Activated CD8-positive, alpha-beta memory T cell treated with anti-CD3 and anti-CD28 coated beads for 24 hours (primary cell): Measurements from ENCODE around the gene CDH15.
A peak's percentile ranks its signal among the peaks of the same experiment; 100 is the strongest.

ENCODE experiments used
- DNase-seq: peaks from one replicate; pipeline ENCODE4 v3.0.0-alpha.2; 2020

Gene CDH15

DNA sequence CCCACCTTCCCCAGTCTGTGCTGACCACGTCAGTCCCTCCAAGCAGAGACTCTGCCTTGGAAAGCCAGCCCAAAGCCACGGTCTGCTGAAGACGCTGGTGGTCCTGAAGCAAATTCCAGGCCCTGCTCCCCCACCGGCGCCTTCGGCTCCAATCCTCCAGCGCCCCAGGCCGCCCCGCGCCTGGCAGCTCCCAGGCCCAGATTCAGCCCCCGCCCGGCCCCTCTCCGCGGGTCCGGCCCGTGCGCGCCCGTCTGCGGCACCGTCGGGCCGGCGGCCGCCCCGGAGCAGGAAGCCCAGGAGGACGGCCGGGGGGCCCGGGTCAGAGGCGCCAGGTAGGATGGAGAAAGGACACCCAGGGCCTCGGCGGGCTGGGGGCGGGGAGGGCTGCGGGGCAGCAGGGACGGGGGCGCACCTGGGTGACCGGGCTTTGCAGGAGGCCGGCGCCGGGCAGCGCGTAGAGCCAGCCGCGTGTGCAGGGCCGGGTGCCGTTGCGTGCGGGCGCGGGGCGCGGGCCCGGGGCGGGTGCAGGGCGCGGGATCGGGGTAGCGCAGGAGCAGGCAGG lies 29.4 kb downstream of the CDH15 start:
- DNase-seq = no peak

DNA sequence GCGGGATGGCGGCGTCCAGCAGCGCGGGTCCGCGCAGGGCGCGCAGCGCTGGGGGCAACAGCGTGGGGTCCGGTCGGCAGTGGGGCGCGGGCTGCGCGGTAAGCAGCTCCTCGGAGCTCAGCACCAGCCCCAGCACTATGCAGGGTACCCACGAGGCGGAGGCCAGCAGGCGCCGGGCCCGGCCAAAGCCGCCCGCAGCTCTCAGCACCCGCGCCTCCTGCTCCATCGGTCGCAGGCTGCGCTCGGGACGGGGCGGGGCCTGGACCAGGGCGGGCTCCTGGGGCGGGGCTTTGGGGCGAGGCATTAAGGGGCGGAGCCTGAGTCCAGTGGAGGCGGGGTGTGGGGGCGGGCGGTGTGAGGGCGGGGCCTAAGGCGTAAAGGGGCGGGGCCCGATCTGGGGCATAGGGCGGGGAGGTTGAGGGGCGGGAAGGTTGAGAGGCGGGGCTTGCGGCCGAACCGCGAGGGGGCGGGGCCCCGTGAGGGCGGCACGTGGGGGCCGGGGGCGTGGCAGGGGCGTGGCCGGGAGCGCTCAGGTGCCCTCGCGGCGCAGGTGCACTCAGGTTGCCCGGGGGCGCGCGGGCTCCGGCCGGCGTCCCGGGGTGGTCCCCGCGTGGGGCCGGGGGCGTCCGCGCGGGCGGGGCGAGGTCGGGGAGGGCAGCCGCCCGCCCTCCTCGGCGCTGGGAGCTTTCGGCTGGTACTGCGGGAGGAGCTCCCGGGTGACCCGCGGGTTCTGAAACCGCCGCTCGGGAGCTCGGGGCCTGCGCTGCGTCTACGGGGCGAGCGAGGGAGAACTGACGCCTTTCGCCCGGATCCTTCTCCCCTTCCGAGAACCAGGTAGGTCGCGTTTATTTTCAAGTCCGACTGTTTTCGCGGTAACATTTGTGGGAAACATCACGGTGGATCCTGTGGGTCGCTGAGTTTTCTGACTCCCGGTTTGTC lies 30.2 kb downstream of the CDH15 start:
- DNase-seq = peak; percentile 89

DNA sequence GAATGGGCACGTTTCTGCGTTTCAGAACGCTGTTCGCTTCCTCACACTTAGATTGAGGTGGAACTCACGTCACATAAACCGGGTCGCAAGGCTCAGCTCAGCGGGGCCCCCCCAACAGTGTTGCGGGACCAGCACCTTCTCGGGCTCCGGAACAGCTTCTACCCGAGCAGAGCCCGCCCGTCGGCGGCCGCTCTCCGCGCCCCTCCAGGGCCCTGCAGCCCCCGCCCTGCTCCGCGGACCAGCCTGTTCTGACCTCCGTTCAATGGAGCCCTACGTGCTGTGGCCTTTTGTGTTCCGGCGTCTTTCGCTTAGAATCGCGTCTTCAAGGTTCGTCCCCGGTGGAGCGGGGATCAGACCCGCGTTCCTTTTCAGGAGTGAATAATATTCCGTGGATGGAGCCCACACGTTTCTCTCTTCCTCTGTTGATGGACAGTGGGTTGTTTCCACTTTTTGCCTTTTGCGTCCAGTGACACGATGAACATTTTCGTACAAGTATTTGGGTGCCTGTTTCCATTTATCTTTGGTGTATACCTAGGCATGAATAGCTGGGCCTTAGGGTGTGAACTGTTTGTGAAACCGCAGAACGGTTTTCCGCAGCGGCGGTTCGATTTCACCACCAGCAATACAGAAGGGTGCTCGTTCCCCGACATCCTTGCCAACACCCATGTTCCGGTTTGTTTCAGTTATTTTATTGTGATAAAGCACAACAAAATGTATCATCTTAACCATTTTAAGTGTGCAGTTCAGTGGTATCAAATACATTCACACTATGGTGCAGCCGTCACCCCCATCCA lies 31.1 kb downstream of the CDH15 start:
- DNase-seq = no peak

DNA sequence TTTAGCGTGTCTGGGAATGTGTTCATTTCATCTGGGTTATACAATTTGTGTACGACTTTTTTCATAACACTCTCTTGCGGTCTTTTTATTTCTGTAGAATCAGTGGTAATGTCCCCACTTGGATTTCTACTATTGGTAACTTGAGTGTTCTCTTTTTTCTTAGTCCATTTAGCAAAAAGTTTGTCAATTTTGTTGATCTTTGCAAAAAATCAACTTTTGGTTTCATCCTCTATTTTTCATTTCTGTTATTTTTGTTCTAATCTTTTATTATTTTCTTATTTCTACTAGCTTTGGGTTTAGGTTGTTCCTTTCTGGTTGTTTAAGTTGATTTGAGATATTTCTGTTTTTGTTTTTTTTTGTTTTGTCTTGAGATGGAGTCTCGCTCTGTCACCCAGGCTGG lies 36.4 kb downstream of the CDH15 start:
- DNase-seq = no peak

DNA sequence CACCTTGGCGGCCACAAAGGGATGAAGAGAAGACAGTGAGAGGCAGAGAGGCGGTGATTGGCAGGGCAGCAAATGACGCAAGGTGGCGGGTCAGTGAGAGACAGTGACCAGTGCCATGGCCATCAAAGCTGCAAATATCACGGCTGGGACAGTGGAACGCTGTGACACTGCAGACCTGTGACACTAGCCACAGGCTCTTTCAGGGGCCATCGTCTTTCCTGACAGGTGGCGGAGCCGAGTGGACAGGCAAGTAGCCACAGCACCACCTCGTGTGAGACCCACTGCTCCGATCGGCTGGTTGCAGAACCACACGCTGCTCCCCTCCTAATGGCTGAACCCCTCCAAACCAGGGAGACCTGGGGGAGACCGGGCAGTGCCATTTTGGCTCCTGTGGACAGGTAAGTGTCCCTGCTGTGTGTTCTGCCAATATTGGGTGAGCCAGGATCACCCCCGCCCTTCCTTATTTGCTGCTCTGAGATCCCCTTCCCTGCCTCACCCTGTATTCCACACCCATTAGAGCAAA lies 38.0 kb downstream of the CDH15 start:
- DNase-seq = no peak

DNA sequence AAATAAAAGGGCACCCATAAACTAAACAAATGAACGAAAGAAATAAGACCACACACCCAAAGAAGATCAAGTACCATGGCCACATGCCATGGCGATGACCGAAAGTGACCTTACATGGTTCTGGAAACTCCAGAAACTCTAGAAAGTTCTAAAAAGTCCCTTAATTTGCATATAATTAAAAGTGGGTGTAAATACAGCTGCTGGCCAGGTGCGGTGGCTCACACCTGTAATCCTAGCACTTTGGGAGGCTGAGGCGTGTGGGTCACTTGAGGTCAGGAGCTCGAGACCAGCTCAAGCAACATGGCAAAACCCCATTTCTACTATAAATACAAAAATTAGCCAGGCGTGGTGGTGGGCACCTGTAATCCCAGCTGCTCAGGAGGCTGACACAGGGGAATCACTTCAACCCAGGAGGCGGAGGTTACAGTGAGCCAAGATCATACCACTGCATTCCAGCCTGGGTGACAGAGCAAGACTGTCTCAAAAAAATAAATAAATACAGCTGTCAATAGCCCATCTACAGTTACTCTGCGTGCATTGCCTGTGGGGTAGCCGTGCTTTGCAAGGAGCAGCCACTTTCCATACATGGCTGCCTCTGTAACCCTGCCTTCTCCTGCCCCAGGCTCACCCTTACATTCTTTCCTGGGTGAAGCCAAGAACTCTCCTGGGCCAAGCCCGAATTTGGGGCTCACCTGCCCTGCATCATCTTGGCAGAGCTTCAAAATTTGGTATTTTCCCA lies 38.8 kb downstream of the CDH15 start:
- DNase-seq = no peak

DNA sequence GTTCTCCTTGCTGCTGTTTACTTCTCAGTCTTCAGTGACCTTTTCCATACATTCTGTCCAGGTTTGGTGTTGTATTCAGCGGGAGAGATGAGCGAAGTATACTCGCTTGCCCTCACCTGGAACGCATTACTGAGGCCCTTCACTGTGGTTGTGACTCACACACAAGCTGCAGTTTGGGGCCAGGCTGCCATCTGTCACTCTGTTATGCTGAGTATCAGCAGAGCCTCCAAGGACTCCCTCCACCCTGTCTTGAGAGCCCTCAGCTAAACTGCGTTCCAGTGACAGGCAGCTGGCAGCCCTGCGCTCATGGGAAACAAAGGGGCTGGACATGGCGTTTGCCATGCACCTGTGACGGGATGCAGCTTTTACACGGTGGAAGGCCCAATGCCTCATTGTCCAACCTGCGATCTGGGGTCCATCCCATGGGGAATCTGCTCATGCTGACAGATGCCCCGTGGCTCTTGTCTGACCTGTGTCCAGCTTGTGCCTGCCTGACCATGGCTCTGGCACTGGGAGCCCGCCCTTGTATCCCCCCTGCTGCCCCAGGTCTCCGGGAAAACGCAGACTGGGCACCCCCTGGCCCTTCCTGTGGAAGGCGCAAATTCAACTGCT lies 39.5 kb downstream of the CDH15 start:
- DNase-seq = no peak

DNA sequence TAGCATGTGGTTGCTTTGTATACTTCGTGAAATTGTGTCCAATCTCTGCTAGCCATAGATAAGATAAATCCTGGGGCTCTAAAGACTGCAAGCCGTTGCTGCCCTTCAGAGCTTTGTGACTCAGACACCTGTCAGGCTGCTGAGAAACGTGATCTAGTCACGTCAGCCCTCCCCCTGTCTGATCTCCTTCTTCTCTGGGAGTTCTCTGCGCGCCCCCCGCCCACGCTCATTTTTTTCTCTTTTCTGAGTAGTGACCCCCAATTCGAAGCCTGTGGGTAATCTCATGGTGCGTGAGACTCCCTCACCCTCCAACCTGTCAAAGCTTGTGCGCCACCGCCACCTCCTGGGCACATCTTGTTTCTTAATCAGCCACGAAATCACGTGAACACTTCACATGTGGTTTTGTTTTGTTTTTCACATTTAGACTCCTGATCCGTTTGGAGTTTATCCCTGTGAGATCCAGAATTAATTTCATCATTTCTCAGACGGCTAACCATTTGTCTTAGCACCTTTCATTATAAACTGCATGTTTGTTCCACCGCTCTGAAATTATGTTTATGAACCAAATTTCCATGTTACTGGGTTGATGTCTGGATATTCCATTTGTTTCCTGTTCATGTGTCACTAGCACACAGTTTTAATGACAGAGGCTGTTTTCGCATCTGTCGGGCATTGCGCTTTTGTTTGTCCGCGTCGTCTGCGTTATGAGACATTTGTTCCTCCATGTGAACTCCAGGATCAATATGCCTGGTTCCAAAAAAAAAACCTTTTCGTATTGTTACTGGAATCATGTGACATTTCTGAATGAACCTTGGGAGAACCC lies 45.0 kb downstream of the CDH15 start:
- peak; percentile 89 for DNase-seq

DNA sequence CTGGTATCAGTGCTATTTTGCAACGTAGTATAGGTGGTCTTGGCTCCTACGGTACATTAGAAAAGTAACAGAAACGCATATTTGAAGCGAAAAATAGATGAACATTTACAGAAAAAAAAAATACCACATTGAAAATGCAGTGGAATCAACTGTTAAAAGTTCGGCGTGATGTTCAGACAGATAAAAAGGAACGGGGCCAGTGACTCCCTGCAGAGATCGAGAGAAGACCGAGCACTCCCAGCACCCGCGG lies 45.5 kb downstream of the CDH15 start:
- DNase-seq = no peak

DNA sequence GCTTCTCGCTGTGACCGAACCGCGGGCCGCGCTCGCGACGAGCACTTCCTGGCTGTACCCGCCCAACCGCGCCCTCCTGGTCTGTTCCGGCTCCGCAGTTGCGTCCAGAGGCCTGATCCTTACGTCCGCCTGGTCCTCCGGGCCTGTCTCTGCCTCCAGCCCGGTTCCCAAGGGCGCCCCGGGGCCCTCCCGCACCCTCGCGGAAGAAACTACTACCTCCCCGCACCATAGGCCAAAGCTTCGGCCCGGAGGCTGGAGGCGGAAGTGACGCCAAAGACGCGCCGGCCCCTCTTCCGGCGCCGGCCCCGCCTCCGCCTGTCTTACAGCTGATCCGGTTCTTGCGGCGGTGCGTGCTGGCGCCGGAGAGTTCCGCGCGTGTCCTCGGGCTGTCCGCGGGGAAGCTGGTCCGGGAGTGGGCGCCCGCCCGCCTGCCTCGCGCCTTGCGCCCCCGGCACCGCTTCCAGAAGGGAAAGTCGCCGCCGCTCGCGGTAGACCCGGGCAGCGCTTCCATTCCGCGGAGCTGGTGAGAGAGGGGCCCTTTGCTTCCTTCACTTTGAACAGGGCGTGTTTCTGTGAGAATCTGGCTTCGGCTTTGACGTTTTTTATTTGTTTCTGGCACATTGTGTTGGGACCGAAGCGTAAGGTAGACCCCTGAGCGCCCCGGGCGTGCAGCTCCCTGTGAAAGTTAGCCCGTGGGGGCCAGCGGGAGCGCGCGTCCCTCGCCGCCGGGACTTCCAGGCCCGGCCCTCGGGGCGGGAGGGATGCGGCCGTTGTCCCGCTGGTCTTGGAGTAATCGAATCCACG lies 46.0 kb downstream of the CDH15 start, which contains the start of gene ZNF778:
TSS of gene ZNF778 (plus strand) at position 316 of the 804 bp plus-strand sequence. CDS start 3,425 bp downstream, outside the sequence.
- DNase-seq = peak; percentile 89

DNA sequence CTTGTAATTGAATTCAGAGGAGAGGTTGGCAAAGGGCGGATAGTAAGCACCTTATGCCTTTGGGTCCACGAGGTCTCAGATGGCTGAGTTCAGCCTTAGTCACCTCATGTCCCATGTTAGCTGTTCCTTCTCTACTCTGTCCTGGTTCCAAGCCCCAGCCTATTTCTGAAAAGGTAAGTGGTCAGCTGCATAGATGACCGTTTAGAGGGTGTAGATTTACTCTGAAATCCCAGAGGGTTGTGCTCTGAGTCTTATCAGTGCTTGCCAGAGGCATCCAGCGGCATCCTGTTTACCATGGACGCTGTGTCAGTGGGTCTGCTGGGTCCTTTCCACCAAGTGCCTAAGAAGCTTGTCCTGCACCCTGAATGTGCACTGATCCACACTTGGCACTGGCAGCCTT lies 47.8 kb downstream of the CDH15 start:
- no peak for DNase-seq

DNA sequence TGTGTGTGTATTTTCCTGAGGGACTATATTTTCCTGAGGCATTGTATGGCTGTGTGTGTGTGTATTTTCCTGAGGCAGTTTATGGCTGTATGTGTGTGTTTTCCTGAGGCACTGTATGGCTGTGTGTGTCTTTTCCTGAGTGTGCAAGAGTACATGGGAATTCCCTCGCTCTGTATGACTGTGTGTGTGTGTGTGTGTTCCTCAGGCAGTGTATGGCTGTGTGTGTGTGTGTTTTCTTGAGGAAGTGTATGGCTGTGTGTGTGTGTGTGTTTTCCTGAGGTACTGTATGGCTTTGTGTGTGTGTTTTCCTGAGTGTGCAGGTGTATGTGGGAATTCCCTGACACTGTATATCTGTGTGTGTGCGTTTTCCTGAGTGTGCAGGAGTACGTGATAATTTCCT lies 50.1 kb downstream of the CDH15 start:
- no peak for DNase-seq

DNA sequence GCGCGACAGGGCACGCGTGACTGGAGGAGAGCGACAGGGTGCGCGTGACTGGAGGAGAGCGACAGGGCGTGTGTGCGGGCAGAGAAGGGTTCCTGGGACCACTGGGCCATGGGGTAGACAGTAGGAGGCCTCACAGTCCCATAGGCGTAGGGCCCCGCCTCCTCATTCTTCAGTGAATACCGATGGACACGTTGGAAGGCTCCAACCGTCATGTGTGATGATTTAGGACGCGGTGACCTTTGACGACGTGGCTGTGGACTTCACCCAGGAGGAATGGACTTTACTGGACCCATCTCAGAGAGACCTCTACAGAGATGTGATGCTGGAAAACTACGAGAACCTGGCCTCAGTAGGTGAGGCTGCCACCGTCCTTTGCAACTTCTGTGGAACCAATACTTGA lies 51.4 kb downstream of the CDH15 start:
- DNase-seq = no peak

DNA sequence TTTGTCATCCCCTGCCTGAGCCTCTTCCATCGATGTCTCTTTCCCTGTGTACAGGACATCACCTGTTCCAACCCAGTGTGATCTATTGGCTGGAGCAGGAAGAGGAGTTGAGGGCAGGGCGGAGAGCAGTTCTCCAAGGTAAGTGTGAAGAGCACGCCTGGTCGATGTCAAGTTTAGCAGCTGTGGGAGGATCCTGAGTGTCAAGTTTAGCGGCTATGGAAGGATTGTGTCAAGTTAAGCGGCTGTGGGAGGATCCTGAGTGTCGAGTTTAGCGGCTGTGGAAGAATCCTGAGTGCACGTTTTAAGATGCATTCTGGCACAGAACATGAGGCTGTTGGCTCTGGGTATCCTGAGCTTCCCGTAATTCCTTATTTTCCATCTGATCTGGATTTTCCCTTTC lies 53.1 kb downstream of the CDH15 start:
- DNase-seq = no peak

DNA sequence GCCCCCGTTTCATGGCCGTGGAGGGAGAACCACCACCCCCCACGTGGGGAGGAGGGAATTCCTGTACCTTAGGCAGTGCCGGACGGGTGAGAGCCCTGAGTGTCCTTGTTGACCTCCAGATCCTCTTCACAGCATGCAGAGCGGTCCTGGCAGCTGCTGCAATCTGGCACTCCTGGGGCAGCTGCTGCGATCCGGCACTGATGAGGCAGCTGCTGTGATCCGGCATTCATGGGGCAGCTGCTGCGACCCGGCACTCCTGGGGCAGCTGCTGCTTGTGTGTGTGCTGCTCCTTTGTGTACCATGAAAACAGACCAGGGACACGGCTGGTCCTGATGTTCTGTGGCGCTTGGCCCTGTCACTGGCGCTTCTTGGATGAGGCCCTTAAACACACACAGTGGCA lies 58.7 kb downstream of the CDH15 start:
- no peak for DNase-seq

DNA sequence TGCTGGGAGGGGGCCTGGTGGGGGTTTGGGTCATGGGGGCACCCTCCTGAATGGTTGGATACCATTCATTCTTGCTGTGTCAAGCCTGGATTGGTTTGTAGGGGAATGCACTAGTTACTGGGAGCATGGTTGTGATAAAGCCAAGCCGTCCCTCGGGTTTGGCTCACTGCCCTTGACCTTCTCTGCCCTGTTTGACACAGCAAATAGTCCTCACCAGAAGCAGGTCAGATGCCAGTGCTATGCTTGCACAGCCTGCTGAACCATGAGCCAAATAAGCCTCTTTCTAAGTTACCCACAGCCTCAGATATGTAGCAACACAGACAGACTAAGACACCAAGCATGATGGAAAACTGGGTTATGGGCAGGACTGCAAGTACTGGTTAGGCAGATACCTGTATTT lies 60.6 kb downstream of the CDH15 start:
- no peak for DNase-seq

DNA sequence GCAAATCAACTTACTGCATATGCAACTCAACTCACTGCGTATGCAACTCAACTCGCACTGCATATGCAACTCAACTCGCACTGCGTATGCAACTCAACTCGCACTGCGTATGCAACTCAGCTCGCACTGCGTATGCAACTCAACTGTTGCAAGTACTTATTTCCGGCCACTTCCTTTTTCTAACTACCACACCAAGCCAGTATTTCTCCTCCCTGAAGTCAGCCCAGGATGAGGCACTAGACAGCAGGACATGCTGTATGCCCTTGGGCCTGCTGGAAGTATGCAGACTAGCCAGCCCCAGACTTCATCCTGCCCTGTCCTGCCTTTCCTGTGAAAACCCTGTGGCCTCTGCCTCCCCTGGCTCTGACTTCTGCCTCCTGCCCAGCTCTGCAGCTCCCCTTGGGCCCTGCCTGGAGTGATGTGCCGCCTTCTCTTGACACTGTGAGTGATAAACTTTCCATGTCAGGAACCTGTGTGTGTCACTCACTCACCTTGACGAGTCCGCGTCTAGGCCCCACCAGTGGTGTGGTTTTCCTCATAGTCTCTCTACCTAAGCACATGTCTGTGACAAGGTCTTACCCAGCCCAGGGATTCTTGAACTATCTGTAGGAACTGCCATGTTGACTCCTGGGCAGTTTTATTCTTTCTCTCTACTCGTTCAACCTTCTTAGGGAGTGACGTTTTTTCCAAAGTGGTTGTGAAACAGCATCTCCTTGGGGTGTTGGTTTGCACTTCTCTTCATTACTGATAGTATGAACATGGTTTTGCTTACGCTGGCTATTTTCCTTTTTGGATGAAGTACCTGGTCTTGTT lies 62.3 kb downstream of the CDH15 start:
- DNase-seq = no peak

DNA sequence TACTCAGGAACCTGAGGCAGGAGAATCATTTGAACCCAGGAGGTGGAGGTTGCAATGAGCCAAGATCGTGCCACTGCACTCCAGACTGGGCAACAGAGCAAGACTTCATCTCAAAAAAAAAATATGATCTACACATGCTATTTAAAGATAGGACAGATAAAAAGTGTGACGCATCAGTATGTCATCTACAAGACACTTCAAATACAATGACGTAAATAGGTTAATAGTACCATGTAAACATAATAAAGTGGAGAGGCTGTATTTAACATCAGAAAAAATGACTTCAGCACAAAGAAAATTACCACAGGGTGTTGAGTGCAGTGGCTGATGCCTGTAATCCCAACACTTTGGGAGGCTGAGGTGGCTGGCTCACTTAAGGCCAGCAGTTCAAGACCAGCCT lies 66.2 kb downstream of the CDH15 start:
- no peak for DNase-seq

DNA sequence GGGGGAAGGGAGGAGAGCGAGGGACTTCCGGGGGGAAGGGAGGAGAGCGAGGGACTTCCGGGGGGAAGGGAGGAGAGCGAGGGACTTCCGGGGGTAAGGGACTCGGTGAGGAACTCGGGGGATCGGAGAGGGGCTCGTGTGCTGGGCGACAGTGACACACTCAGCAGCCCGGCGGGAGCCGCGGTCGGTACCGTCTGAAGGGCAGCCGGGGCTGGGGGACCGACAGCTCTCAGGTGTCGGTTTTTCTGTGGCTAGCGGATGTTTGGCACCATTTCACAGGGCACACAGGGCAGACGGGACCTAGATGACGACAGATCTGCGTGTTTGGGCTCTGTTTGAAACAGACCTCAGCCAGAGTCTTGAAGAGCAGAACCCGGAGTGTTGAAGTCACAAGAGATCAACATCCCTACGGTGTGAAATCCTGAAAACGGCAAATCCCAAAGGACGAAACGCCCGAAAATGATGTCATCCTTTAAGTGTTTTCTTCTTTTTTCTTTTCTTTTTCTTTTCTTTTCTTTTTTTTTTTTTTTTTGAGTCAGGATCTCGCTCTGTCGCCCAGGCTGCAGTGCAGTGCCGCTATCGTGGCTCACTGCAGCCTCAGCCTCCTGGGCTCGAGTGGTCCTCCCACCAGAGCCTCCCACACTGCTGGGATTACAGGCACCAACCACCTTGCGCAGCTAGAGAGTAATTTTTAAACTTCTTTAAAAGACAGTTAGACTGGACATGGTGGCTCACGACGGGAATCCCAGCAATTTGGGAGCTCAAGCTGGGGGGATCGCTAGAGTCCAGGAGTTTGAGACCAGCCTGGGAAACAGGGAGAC lies 69.8 kb downstream of the CDH15 start:
- peak; percentile 90 for DNase-seq
